GM12878 (cell line): ENCODE results near the gene SMIM32. TPM values are rescaled to one million over a fixed set of nuclear protein-coding genes. Genes with fewer than 3 reads are reported as not detected.

Experiments
- ATAC-seq: fragments of 200-7000 bp; cut with Tn5 transposase; 3 replicates; pipeline ENCODE4 v1.9.1; 2020; ENCODE audit warnings: mild to moderate bottlenecking, moderate library complexity
- BruUV-seq: library from RNA; stranded (reverse); fragments of 400-500 nt; replicated peaks from 2 replicates; lab custom pipeline; 2021; lab: Mats Ljungman, UMichigan
- CTCF ChIA-PET: fragments of 300-600 bp; sonication (Branson Sonifier 250); formaldehyde crosslinking; extraction: SDS; loops from one replicate; lab custom pipeline; 2021; ENCODE audit warnings: inconsistent platforms; lab: Yijun Ruan, JAX
- POLR2A ChIA-PET: fragments of 350-600 bp; formaldehyde crosslinking; extraction: SDS; loops from one replicate; lab custom pipeline; 2021; ENCODE audit warnings: inconsistent platforms; lab: Charles Lee
- RAD21 ChIA-PET: fragments of 300-600 bp; sonication (Branson Sonifier 250); formaldehyde crosslinking; loops from one replicate; lab custom pipeline; 2023; ENCODE audit warnings: antibody characterized with exemption; ENCODE audit not compliant: unreplicated experiment; lab: Charles Lee
- SMC1A ChIA-PET: fragments of 300-600 bp; sonication (Branson Sonifier 250); formaldehyde crosslinking; loops from one replicate; lab custom pipeline; 2023; ENCODE audit not compliant: unreplicated experiment, uncharacterized antibody; lab: Charles Lee
- DNase-seq: peaks from one replicate; pipeline ENCODE4 v3.0.0-alpha.2; 2011; ENCODE audit warnings: low read depth, low spot score
- FAIRE-seq: peaks from 3 replicates; lab custom pipeline; 2011; peaks lifted over from hg19 to GRCh38; lab: Jason Lieb, UNC
- H2AFZ ChIP-seq: 2 replicates; pipeline ENCODE4 v1.6.0; 2011; ENCODE audit warnings: low read depth, low read length, control low read depth; ENCODE audit not compliant: control insufficient read depth
- H3K27ac ChIP-seq: 2 replicates; pipeline ENCODE4 v1.5.1; 2011; ENCODE audit warnings: control low read depth; ENCODE audit not compliant: control insufficient read depth, insufficient read depth
- H3K27me3 ChIP-seq, 2 experiments: replicated peaks in 1 of 2; 2 replicates each; pipeline versions ENCODE4 v1.6.0 to v1.6.1; 2011; ENCODE audit warnings: low read length in 1 of 2; ENCODE audit not compliant: control insufficient read depth in 2 of 2, insufficient read depth in 2 of 2
- H3K36me3 ChIP-seq, 2 experiments: 2 replicates each; pipeline ENCODE4 v1.5.1; 2011; ENCODE audit warnings: low read length in 1 of 2; ENCODE audit not compliant: control insufficient read depth in 2 of 2, insufficient read depth in 2 of 2
- H3K4me1 ChIP-seq: 2 replicates; pipeline ENCODE4 v1.6.1; 2011; ENCODE audit warnings: mild to moderate bottlenecking, low read length, moderate library complexity, mixed read lengths; ENCODE audit not compliant: control insufficient read depth, insufficient read depth
- H3K4me2 ChIP-seq: 2 replicates; pipeline ENCODE4 v1.6.0; 2011; ENCODE audit warnings: control low read depth; ENCODE audit not compliant: control insufficient read depth, insufficient read depth
- H3K4me3 ChIP-seq: fragments of 200-600 bp; sonication (generic); 2 replicates; pipeline ENCODE4 v1.5.1; 2016
- H3K79me2 ChIP-seq: 2 replicates; pipeline ENCODE4 v1.6.0; 2011; ENCODE audit warnings: low read length; ENCODE audit not compliant: control insufficient read depth, insufficient read depth
- H3K9ac ChIP-seq: 2 replicates; pipeline ENCODE4 v1.8.0; 2011; ENCODE audit warnings: low read length, control low read depth, mixed read lengths; ENCODE audit not compliant: control insufficient read depth, insufficient read depth
- H3K9me3 ChIP-seq: replicated peaks from 3 replicates; pipeline ENCODE4 v1.5.1; 2011; ENCODE audit warnings: mild to moderate bottlenecking, low read length; ENCODE audit not compliant: control insufficient read depth, insufficient read depth
- H4K20me1 ChIP-seq: 2 replicates; pipeline ENCODE4 v1.6.0; 2011; ENCODE audit not compliant: control insufficient read depth, insufficient read depth
- BMI1 ChIP-seq: fragments of 450-650 bp; IDR thresholded peaks from 2 replicates; pipeline ENCODE4 v1.6.1; 2016; ENCODE audit warnings: mild to moderate bottlenecking, moderate library complexity, borderline replicate concordance
- CBFB ChIP-seq: IDR thresholded peaks from 2 replicates; pipeline ENCODE4 v1.6.1; 2016; ENCODE audit warnings: antibody characterized with exemption, low read depth
- EED ChIP-seq: sonication (generic); IDR thresholded peaks from 2 replicates; pipeline ENCODE4 v1.6.1; 2016; ENCODE audit warnings: antibody characterized with exemption, low read depth
- IKZF2 ChIP-seq, 2 experiments: fragments of 450-650 bp; IDR thresholded peaks; 2 replicates each; pipeline ENCODE4 v1.6.1; 2017; ENCODE audit warnings: mild to moderate bottlenecking in 2 of 2, moderate library complexity in 2 of 2
- MYC ChIP-seq: IDR thresholded peaks from 2 replicates; pipeline ENCODE4 v1.6.1; 2011; ENCODE audit warnings: mild to moderate bottlenecking, low read length, moderate library complexity, inconsistent platforms; ENCODE audit not compliant: insufficient read depth, insufficient replicate concordance, insufficient read length, severe bottlenecking
- PML ChIP-seq: IDR thresholded peaks from 2 replicates; pipeline ENCODE4 v1.6.1; 2012; ENCODE audit warnings: low read length, inconsistent platforms
- SIX5 ChIP-seq: IDR thresholded peaks from 2 replicates; pipeline ENCODE4 v1.6.1; 2011; ENCODE audit warnings: mild to moderate bottlenecking, low read depth, low read length, moderate library complexity; ENCODE audit not compliant: severe bottlenecking
- SMC3 ChIP-seq: IDR thresholded peaks from 2 replicates; pipeline ENCODE4 v1.6.1; 2011; ENCODE audit warnings: low read length, improper control_type of control experiment, borderline replicate concordance
- STAT1 ChIP-seq: fragments of 450-650 bp; conservative IDR thresholded peaks from 2 replicates; pipeline ENCODE4 v1.6.1; 2014; ENCODE audit warnings: antibody characterized with exemption, mild to moderate bottlenecking
- STAT3 ChIP-seq: IDR thresholded peaks from 2 replicates; pipeline ENCODE4 v1.6.1; 2011; ENCODE audit warnings: low read depth, low read length, improper control_type of control experiment
- WGBS: methylation state at CpG from one replicate; pipeline ENCODE4 v1.1.6; 2016; ENCODE audit warnings: low lambda C conversion rate; ENCODE audit not compliant: insufficient replicate concordance, insufficient coverage; ENCODE audit errors: missing lambda C conversion rate; 5-methylcytosine and 5-hydroxymethylcytosine counted together
- in situ Hi-C: fragments of 300-500 bp; cut with MboI; formaldehyde crosslinking; loops from 9 replicates; pipeline ENCODE4 v1.14.3; 2018; ENCODE audit warnings: mixed read lengths
- intact Hi-C: fragments of 100-400 bp; cut with micrococcal nuclease; formaldehyde crosslinking; loops from one replicate; pipeline ENCODE4 v1.14.2; 2022; ENCODE audit not compliant: unreplicated experiment
- polyA plus RNA-seq, 11 experiments: library from polyadenylated mRNA; depleted of rRNA in 4 of 11; unstranded in 6 of 11; stranded (reverse) in 5 of 11; fragments of >200 nt; fragmentation: Nextera tagmentation in 4 of 11; fragmentation: Illumina TruSeq in 1 of 11; extraction: Ambion mirVana in 4 of 11; extraction: Trizol in 1 of 11; gene quantifications; 1 replicate in 1 of 11; 2 replicates in 10 of 11; pipeline versions ENCODE4 v1.2.1 to v1.2.3, GENCODE V29; 2011 to 2016; ENCODE audit warnings: inconsistent platforms in 2 of 11, missing spikeins in 2 of 11, low read depth in 1 of 11
- total RNA-seq, 4 experiments: library from RNA; depleted of rRNA in 3 of 4; stranded (reverse); fragments of >200 nt in 3 of 4; fragmentation: Illumina TruSeq in 1 of 4; extraction: Trizol in 1 of 4; gene quantifications; 2 replicates each; pipeline versions ENCODE4 v1.2.1 to v1.2.3, GENCODE V29; 2013 to 2021
- TF ChIP-seq, protein P1 (sequence below): IDR thresholded peaks from 2 replicates; pipeline ENCODE4 v1.6.1; 2012; ENCODE audit warnings: low read depth, low read length, improper control_type of control experiment
- TF ChIP-seq, protein P2 (sequence below): fragments of 450-650 bp; IDR thresholded peaks from 2 replicates; pipeline ENCODE4 v1.6.1; 2017; ENCODE audit warnings: mild to moderate bottlenecking, low read depth, inconsistent platforms; ENCODE audit not compliant: poor library complexity, severe bottlenecking
- TF ChIP-seq, protein P3 (sequence below): IDR thresholded peaks from 2 replicates; pipeline ENCODE4 v1.6.1; 2012; ENCODE audit warnings: improper control_type of control experiment, low read depth, low read length; ENCODE audit not compliant: insufficient replicate concordance

SMIM32 gene
- total and polyA plus RNA-seq, 10 of the 15 experiments (the other 5 are each of a cell fraction or from before 2014, with no cell fraction given): not detected

DNA sequence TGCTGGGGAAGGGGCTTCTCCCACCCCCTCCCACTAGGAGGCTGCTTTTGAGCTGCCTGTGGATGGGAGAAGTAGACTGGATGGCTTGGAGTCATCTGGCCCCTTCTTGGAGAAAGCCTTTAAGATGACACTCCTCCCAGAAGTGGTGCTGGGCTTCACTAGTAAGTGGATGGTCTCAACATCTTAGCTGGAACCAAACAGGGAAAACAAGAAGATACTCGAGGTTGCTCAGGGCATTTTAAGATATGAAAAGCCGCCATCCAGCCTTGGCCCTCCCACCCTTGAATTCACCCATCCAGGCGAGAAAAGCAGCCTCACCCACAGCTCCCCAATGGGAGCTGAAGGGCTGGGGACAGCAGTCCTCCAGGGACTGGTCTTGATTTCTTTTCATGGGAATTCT lies 7.8 kb upstream of the SMIM32 start (continued):
- no peak for TF ChIP-seq CBFB

DNA sequence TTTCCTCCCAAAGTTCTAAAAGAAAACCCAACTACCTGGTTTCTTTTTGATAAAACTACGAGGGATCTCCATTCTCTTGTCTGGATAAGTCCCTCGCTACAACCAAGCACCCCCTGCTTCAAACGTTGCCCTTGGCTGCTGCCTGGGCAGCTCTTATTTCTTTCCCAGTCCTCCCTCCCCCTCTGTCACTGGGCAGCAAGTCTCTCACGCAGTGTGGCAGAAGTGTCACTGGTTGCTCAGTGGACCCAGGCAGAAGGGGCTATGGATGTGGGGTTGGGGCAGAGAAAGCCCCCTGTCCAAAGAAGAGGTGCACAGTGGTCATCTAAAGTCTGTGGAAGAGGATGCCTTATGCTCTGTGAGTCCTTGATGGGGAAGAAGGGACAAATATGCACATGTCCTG lies 7.2 kb upstream of the SMIM32 start:
- Histone ChIP-seq H3K36me3 (no peaks in the 10 kb centered on the region), H4K20me1 (no peaks in the 10 kb centered on the region), H3K9me3 (no peaks in the 10 kb centered on the region), H3K79me2 (no peaks in the 10 kb centered on the region), H3K27me3 (peaks cover 0 to 2% of the 10 kb centered on the region in 2 experiments; a peak in 2 of 4 replicates), H3K4me2 (no peak overlapping the region), H2AFZ (no peak overlapping the region), H3K9ac (no peak overlapping the region), H3K4me3 (no peak overlapping the region), H3K27ac (no peak overlapping the region), H3K4me1 (no peaks in the 10 kb centered on the region)
- WGBS: 0% methylated on average over 4 of the region's 4 CpGs
- DNase-seq (no peak), FAIRE-seq (no peak), ATAC-seq (no peak)
- in situ Hi-C loops: no loop called here
- CTCF ChIA-PET: interaction anchor here (1.7 to 1.8 kb wide), 2 partner anchors 12 to 13 kb away, joined by 4 to 6 read pairs; no protein-coding TSS in a partner anchor
- intact Hi-C loops: no loop called here
- POLR2A ChIA-PET: no interaction called here
- BruUV-seq: no TSS peak
- SMC1A ChIA-PET: no interaction called here
- RAD21 ChIA-PET: no interaction called here
- TF ChIP-seq, protein P1, sequence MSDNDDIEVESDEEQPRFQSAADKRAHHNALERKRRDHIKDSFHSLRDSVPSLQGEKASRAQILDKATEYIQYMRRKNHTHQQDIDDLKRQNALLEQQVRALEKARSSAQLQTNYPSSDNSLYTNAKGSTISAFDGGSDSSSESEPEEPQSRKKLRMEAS: no peak
- no peak for TF ChIP-seq IKZF2 (IDR thresholded peaks at IDR 0.05)
- no peak for TF ChIP-seq SMC3
- TF ChIP-seq, protein P2, sequence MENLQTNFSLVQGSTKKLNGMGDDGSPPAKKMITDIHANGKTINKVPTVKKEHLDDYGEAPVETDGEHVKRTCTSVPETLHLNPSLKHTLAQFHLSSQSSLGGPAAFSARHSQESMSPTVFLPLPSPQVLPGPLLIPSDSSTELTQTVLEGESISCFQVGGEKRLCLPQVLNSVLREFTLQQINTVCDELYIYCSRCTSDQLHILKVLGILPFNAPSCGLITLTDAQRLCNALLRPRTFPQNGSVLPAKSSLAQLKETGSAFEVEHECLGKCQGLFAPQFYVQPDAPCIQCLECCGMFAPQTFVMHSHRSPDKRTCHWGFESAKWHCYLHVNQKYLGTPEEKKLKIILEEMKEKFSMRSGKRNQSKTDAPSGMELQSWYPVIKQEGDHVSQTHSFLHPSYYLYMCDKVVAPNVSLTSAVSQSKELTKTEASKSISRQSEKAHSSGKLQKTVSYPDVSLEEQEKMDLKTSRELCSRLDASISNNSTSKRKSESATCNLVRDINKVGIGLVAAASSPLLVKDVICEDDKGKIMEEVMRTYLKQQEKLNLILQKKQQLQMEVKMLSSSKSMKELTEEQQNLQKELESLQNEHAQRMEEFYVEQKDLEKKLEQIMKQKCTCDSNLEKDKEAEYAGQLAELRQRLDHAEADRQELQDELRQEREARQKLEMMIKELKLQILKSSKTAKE: no peak
- no peak for TF ChIP-seq EED
- TF ChIP-seq, protein P3, sequence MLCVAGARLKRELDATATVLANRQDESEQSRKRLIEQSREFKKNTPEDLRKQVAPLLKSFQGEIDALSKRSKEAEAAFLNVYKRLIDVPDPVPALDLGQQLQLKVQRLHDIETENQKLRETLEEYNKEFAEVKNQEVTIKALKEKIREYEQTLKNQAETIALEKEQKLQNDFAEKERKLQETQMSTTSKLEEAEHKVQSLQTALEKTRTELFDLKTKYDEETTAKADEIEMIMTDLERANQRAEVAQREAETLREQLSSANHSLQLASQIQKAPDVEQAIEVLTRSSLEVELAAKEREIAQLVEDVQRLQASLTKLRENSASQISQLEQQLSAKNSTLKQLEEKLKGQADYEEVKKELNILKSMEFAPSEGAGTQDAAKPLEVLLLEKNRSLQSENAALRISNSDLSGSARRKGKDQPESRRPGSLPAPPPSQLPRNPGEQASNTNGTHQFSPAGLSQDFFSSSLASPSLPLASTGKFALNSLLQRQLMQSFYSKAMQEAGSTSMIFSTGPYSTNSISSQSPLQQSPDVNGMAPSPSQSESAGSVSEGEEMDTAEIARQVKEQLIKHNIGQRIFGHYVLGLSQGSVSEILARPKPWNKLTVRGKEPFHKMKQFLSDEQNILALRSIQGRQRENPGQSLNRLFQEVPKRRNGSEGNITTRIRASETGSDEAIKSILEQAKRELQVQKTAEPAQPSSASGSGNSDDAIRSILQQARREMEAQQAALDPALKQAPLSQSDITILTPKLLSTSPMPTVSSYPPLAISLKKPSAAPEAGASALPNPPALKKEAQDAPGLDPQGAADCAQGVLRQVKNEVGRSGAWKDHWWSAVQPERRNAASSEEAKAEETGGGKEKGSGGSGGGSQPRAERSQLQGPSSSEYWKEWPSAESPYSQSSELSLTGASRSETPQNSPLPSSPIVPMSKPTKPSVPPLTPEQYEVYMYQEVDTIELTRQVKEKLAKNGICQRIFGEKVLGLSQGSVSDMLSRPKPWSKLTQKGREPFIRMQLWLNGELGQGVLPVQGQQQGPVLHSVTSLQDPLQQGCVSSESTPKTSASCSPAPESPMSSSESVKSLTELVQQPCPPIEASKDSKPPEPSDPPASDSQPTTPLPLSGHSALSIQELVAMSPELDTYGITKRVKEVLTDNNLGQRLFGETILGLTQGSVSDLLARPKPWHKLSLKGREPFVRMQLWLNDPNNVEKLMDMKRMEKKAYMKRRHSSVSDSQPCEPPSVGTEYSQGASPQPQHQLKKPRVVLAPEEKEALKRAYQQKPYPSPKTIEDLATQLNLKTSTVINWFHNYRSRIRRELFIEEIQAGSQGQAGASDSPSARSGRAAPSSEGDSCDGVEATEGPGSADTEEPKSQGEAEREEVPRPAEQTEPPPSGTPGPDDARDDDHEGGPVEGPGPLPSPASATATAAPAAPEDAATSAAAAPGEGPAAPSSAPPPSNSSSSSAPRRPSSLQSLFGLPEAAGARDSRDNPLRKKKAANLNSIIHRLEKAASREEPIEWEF: no peak
- no peak for TF ChIP-seq STAT1
- TF ChIP-seq STAT3: no peak
- no peak for TF ChIP-seq BMI1
- TF ChIP-seq PML: no peak
- no peak for TF ChIP-seq SIX5
- TF ChIP-seq MYC: no peak
